HepG2 (cell line): ENCODE data around the gene TMEM143. TPM values are rescaled to one million over a fixed set of nuclear protein-coding genes. Genes with fewer than 3 reads are reported as not detected.

Source experiments
- ATAC-seq: fragments of 200-7000 bp; cut with Tn5 transposase; 3 replicates; pipeline ENCODE4 v1.9.1; 2020; ENCODE audit warnings: mild to moderate bottlenecking, moderate library complexity
- BruUV-seq: library from RNA; stranded (reverse); fragments of 400-500 nt; replicated peaks from 2 replicates; lab custom pipeline; 2021; lab: Mats Ljungman, UMichigan
- CTCF ChIA-PET: fragments of 300-600 bp; formaldehyde crosslinking; extraction: SDS; loops from one replicate; lab custom pipeline; 2021; ENCODE audit warnings: low total read pairs, inconsistent platforms, low intra/inter-chr PET ratio; lab: Yijun Ruan, JAX
- POLR2A ChIA-PET: fragments of 350-600 bp; sonication (Branson Sonifier 250); formaldehyde crosslinking; loops from one replicate; lab custom pipeline; 2020; ENCODE audit warnings: antibody characterized with exemption, inconsistent platforms; lab: Yijun Ruan, JAX
- DNase-seq: peaks from one replicate; pipeline ENCODE4 v3.0.0-alpha.2; 2015; ENCODE audit warnings: low spot score
- FAIRE-seq: peaks from 3 replicates; lab custom pipeline; 2011; peaks lifted over from hg19 to GRCh38; lab: Jason Lieb, UNC
- H2AFZ ChIP-seq: one replicate; pipeline ENCODE4 v1.6.1; 2011; ENCODE audit warnings: low read length, inconsistent platforms
- H3K27ac ChIP-seq: fragments of 300-600 bp; 3 replicates; pipeline ENCODE4 v1.8.0; 2011; ENCODE audit warnings: mixed run types, mild to moderate bottlenecking, mixed read lengths, low read length, inconsistent platforms; ENCODE audit not compliant: insufficient read depth; ENCODE audit errors: extremely low read length
- H3K27me3 ChIP-seq, 2 experiments: fragments of 200-600 bp in 1 of 2; 2 replicates in 1 of 2; 3 replicates in 1 of 2; pipeline versions ENCODE4 v1.6.0 to v1.8.0; 2011; ENCODE audit warnings: low read length in 2 of 2, mild to moderate bottlenecking in 2 of 2, moderate library complexity in 2 of 2, inconsistent platforms in 1 of 2; ENCODE audit not compliant: insufficient read depth in 2 of 2, control insufficient read depth in 1 of 2
- H3K36me3 ChIP-seq, 2 experiments: fragments of 200-600 bp in 1 of 2; replicated peaks in 1 of 2; 2 replicates in 1 of 2; 3 replicates in 1 of 2; pipeline versions ENCODE4 v1.5.1 to v1.8.0; 2011; ENCODE audit warnings: low read length in 2 of 2, inconsistent platforms in 1 of 2; ENCODE audit not compliant: insufficient read depth in 2 of 2, control insufficient read depth in 1 of 2
- H3K4me1 ChIP-seq: 2 replicates; pipeline ENCODE4 v1.5.1; 2012; ENCODE audit warnings: low read length, inconsistent platforms; ENCODE audit not compliant: insufficient read depth
- H3K4me2 ChIP-seq: 2 replicates; pipeline ENCODE4 v1.6.0; 2011; ENCODE audit warnings: low read depth, low read length, inconsistent platforms
- H3K4me3 ChIP-seq, 3 experiments: fragments of 200-600 bp in 1 of 3; sonication (generic), shearing (Covaris generic) in 1 of 3; replicated peaks in 1 of 3; 2 replicates each; pipeline ENCODE4 v1.5.1; 2011 to 2016; ENCODE audit warnings: low read length in 3 of 3, inconsistent platforms in 2 of 3, low read depth in 2 of 3, mild to moderate bottlenecking in 2 of 3, control low read depth in 1 of 3, mixed read lengths in 1 of 3; ENCODE audit not compliant: insufficient read depth in 1 of 3
- H3K79me2 ChIP-seq: one replicate; pipeline ENCODE4 v1.6.1; 2011; ENCODE audit warnings: low read length, inconsistent platforms; ENCODE audit not compliant: insufficient read depth
- H3K9ac ChIP-seq: 2 replicates; pipeline ENCODE4 v1.6.0; 2011; ENCODE audit warnings: mild to moderate bottlenecking, low read depth, low read length, inconsistent platforms; ENCODE audit not compliant: insufficient read depth
- H3K9me3 ChIP-seq: 2 replicates; pipeline ENCODE4 v1.5.1; 2012; ENCODE audit warnings: mild to moderate bottlenecking, low read length
- H4K20me1 ChIP-seq: 2 replicates; pipeline ENCODE4 v1.6.0; 2011; ENCODE audit warnings: inconsistent platforms, mild to moderate bottlenecking, low read length, moderate library complexity; ENCODE audit not compliant: insufficient read depth
- ARID2 ChIP-seq: sonication (generic); formaldehyde crosslinking; IDR thresholded peaks from 2 replicates; pipeline ENCODE4 v1.8.1; 2022; ENCODE audit warnings: mild to moderate bottlenecking, missing genetic modification reagents, borderline replicate concordance
- EZH2 ChIP-seq: conservative IDR thresholded peaks from 2 replicates; pipeline ENCODE4 v1.6.1; 2012; ENCODE audit warnings: mild to moderate bottlenecking, low read depth, low read length, moderate library complexity
- RAD51 ChIP-seq: fragments of 450-650 bp; IDR thresholded peaks from 2 replicates; pipeline ENCODE4 v1.6.1; 2016; ENCODE audit warnings: borderline replicate concordance
- ZBTB21 ChIP-seq: sonication (generic); formaldehyde crosslinking; IDR thresholded peaks from 2 replicates; pipeline ENCODE4 v1.4.0; 2020; ENCODE audit warnings: missing genetic modification reagents
- ZNF383 ChIP-seq: sonication (generic); formaldehyde crosslinking; IDR thresholded peaks from 2 replicates; pipeline ENCODE4 v1.4.0; 2020; ENCODE audit warnings: missing genetic modification reagents, mild to moderate bottlenecking, borderline replicate concordance
- ZNF629 ChIP-seq: sonication (generic); formaldehyde crosslinking; conservative IDR thresholded peaks from 2 replicates; pipeline ENCODE4 v1.5.0; 2020; ENCODE audit warnings: missing genetic modification reagents
- WGBS: methylation state at CpG from one replicate; pipeline ENCODE4 v1.1.6; 2017; ENCODE audit warnings: low lambda C conversion rate; 5-methylcytosine and 5-hydroxymethylcytosine counted together
- in situ Hi-C: cut with HindIII; loops from 2 replicates; pipeline ENCODE4 v1.10.0; 2017; ENCODE audit warnings: low pct_unique_long_range_greater_than_20kb; ENCODE audit not compliant: extremely low pct_ligation_motif_present
- intact Hi-C: fragments of 100-400 bp; cut with micrococcal nuclease; formaldehyde crosslinking; loops from one replicate; pipeline ENCODE4 v1.10.0; 2022; ENCODE audit not compliant: unreplicated experiment
- polyA plus RNA-seq, 8 experiments: library from polyadenylated mRNA; depleted of rRNA in 3 of 8; stranded (reverse) in 7 of 8; unstranded in 1 of 8; fragments of >200 nt; fragmentation: Illumina TruSeq in 4 of 8; extraction: Trizol in 4 of 8; gene quantifications; 2 replicates each; pipeline versions ENCODE4 v1.2.1 to v1.2.3, GENCODE V29; 2011 to 2016; ENCODE audit warnings: low read depth in 4 of 8, missing spikeins in 1 of 8, mixed read lengths in 1 of 8; ENCODE audit not compliant: insufficient read depth in 1 of 8
- total RNA-seq, 5 experiments: library from RNA; depleted of rRNA; stranded (reverse); fragments of >200 nt; fragmentation: Illumina TruSeq; extraction: Trizol; gene quantifications; 2 replicates each; pipeline ENCODE4 v1.2.3, GENCODE V29; 2016; ENCODE audit warnings: low read depth in 1 of 5

Gene TMEM143
- total and polyA plus RNA-seq, 2 of the 13 experiments (the other 11 are each of a cell fraction or from before 2014, with no cell fraction given), result 7.7 to 11.3 TPM

DNA sequence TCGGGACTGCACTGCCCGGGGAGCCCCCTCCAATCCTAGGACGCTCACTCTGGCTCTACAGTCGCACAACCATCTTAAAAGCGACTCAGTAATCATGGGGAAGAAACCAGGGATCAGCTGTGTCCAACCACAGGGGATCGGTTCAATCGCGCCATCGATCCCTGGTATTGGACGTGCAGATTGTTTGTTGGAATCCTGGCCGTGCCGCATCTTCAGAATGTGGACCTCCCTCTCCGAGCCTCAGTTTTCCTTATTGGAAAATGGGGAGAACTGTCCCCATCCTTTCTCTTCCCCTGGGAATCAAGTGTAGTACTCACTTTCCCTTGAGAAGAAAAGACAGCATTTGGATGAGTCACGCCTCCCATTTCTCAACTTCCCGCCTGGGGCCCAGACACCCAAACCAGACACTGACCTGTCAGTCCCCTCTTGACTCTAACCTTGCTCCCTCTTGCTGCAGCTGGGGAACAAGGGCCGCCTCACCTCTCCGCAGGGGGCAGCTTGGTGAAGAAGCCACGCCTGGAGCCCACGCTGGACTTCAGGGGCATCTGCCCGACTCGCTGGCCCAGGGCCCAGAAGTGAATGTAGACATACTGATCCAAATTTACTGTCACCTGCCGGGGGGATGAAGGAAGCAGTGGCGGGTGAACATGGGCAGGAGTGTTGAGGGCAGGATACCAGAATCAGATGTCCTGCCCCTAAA is 20.7 kb downstream of the TMEM143 start:
- no peaks in the 10 kb centered on the region for H3K79me2 ChIP-seq
- no peak for ATAC-seq
- no peaks in the 10 kb centered on the region for H3K27me3 ChIP-seq
- in situ Hi-C loops (no loop called here), intact Hi-C loops (no loop called here)
- WGBS, result 95% methylated on average over 21 of the region's 23 CpGs
- CTCF ChIA-PET, result no interaction called here
- TF ChIP-seq ZNF629 (peak; percentile 69), RAD51 (no peak)
- TF ChIP-seq, all 625 proteins: peak for 1
- no peak overlapping the region for H3K27ac ChIP-seq
- peaks cover 11% of the 10 kb centered on the region for H3K4me1 ChIP-seq
- H3K9ac ChIP-seq, result no peak overlapping the region
- FAIRE-seq, result no peak
- no peaks in the 10 kb centered on the region for H3K9me3 ChIP-seq
- BruUV-seq, result no TSS peak
- POLR2A ChIA-PET, result no interaction called here
- no peak overlapping the region for H3K4me3 ChIP-seq
- DNase-seq, result no peak
- H4K20me1 ChIP-seq, result no peaks in the 10 kb centered on the region
- no peak overlapping the region for H2AFZ ChIP-seq
- no peak overlapping the region for H3K4me2 ChIP-seq
- H3K36me3 ChIP-seq, result peaks cover 1 to 17% of the 10 kb centered on the region in 2 experiments; a peak in 4 of 5 replicates

DNA sequence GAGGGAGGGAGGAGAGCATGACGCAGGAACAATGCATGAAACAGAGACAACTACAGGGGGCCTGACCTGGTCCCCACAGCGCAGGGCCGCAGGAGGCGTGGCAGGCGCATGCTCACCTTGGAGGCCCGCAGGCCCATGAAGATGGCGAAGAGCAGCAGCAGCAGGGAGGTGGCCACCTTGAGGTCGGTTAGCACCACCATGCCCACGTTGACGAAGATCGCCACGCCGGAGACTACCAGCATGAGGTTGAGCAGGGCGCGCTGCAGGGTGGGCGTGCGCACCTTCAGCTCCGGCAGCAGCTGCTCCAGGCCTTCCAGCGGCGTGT is 21.4 kb downstream of the TMEM143 start:
- ATAC-seq (no peak), FAIRE-seq (no peak)
- H4K20me1 ChIP-seq, result no peaks in the 10 kb centered on the region
- peaks cover 1 to 17% of the 10 kb centered on the region in 2 experiments; a peak in 4 of 5 replicates for H3K36me3 ChIP-seq
- CTCF ChIA-PET, result no interaction called here
- POLR2A ChIA-PET, result no interaction called here
- no peaks in the 10 kb centered on the region for H3K79me2 ChIP-seq
- H3K9me3 ChIP-seq, result no peaks in the 10 kb centered on the region
- H3K4me3 ChIP-seq, result no peak overlapping the region
- in situ Hi-C loops (no loop called here), intact Hi-C loops (no loop called here)
- 94% methylated on average over 19 of the region's 20 CpGs for WGBS
- no peak overlapping the region for H3K4me2 ChIP-seq
- H2AFZ ChIP-seq, result no peak overlapping the region
- no peak overlapping the region for H3K27ac ChIP-seq
- TF ChIP-seq ARID2, result no peak
- no peak for TF ChIP-seq ZBTB21 (CRISPR knock-in tag)
- no peak for TF ChIP-seq ZNF383 (CRISPR knock-in tag)
- no peak for TF ChIP-seq EZH2
- TF ChIP-seq, all 625 proteins: peak for 0
- DNase-seq, result no peak
- Histone ChIP-seq H3K9ac (no peak overlapping the region), H3K27me3 (no peaks in the 10 kb centered on the region), H3K4me1 (0 out of 2 replicates have a peak, but pooled peaks cover 5% of the 10 kb centered on the region)
- no TSS peak for BruUV-seq
